ENCODE results near the gene PNMA5. TPM values are rescaled to one million over a fixed set of nuclear protein-coding genes. Genes with fewer than 3 reads are reported as not detected.
A peak's percentile ranks its signal among the peaks of the same experiment; 100 is the strongest.

The PNMA5 gene
- polyA plus RNA-seq (1.0 and 1.4 TPM in 2 replicates), polyA minus RNA-seq (1.2 and 1.3 TPM in 2 replicates)

DNA sequence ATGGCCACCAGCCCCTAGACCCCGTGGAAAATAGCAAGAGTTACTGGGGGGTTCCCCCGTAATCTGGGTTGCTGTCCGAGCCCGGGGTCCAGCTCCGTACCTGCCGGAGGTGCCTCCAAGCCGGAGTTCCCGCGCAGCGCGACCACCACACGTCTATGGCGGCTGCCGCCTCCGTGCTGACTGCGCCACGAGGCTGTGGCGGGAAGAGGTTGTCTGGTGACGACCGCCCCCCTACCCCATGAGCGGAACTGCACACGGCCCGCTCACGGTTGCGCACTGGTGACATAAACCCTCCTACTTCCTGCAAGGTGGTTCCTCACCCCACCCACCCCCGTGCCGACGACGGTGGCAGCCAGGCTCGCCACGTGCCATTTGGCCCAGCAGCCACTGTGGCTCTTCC, at the start of gene PNMA5:
Gene PNMA5, minus strand, starts transcription at position 184 of the 400 bp plus-strand sequence. CDS start 2,518 bp downstream, outside the sequence.
- H3F3A ChIP-seq (ENCODE audit: insufficient read depth, low read length, poor library complexity, severe bottlenecking) = no peaks in the 10 kb centered on the region
- no peaks in the 10 kb centered on the region for H3K9me3 ChIP-seq (ENCODE audit: low read length)
- H3K79me2 ChIP-seq (replicated peaks; ENCODE audit: insufficient read depth, low read length) = no peaks in the 10 kb centered on the region
- H2AFZ ChIP-seq (ENCODE audit: low read depth, low read length) = no peak within 1 kb of the TSS
- no peaks in the 10 kb centered on the region for H3K36me3 ChIP-seq (ENCODE audit: insufficient read depth, low read length)
- no peak within 1 kb of the TSS for H3K4me3 ChIP-seq (ENCODE audit: low read length)
- no peak within 1 kb of the TSS for H3K9ac ChIP-seq (ENCODE audit: low read length)
- TF ChIP-seq, protein P1, sequence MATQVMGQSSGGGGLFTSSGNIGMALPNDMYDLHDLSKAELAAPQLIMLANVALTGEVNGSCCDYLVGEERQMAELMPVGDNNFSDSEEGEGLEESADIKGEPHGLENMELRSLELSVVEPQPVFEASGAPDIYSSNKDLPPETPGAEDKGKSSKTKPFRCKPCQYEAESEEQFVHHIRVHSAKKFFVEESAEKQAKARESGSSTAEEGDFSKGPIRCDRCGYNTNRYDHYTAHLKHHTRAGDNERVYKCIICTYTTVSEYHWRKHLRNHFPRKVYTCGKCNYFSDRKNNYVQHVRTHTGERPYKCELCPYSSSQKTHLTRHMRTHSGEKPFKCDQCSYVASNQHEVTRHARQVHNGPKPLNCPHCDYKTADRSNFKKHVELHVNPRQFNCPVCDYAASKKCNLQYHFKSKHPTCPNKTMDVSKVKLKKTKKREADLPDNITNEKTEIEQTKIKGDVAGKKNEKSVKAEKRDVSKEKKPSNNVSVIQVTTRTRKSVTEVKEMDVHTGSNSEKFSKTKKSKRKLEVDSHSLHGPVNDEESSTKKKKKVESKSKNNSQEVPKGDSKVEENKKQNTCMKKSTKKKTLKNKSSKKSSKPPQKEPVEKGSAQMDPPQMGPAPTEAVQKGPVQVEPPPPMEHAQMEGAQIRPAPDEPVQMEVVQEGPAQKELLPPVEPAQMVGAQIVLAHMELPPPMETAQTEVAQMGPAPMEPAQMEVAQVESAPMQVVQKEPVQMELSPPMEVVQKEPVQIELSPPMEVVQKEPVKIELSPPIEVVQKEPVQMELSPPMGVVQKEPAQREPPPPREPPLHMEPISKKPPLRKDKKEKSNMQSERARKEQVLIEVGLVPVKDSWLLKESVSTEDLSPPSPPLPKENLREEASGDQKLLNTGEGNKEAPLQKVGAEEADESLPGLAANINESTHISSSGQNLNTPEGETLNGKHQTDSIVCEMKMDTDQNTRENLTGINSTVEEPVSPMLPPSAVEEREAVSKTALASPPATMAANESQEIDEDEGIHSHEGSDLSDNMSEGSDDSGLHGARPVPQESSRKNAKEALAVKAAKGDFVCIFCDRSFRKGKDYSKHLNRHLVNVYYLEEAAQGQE (IDR thresholded peaks at IDR 0.05; ENCODE audit: borderline replicate concordance) = no peak
- TF ChIP-seq, protein P2, sequence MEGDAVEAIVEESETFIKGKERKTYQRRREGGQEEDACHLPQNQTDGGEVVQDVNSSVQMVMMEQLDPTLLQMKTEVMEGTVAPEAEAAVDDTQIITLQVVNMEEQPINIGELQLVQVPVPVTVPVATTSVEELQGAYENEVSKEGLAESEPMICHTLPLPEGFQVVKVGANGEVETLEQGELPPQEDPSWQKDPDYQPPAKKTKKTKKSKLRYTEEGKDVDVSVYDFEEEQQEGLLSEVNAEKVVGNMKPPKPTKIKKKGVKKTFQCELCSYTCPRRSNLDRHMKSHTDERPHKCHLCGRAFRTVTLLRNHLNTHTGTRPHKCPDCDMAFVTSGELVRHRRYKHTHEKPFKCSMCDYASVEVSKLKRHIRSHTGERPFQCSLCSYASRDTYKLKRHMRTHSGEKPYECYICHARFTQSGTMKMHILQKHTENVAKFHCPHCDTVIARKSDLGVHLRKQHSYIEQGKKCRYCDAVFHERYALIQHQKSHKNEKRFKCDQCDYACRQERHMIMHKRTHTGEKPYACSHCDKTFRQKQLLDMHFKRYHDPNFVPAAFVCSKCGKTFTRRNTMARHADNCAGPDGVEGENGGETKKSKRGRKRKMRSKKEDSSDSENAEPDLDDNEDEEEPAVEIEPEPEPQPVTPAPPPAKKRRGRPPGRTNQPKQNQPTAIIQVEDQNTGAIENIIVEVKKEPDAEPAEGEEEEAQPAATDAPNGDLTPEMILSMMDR (IDR thresholded peaks at IDR 0.05; ENCODE audit: poor library complexity, severe bottlenecking) = no peak
- TF ChIP-seq TAF1 (IDR thresholded peaks at IDR 0.05; ENCODE audit: low read depth) = no peak
- TF ChIP-seq MXI1 (conservative IDR thresholded peaks at IDR 0.05; ENCODE audit: poor library complexity, severe bottlenecking) = no peak
- no peak for TF ChIP-seq SMC3 (conservative IDR thresholded peaks at IDR 0.05; ENCODE audit: poor library complexity)
- TF ChIP-seq RAD21 (conservative IDR thresholded peaks at IDR 0.05) = no peak
- TF ChIP-seq EP300 (conservative IDR thresholded peaks at IDR 0.05; ENCODE audit: poor library complexity, severe bottlenecking) = no peak
- no peak for TF ChIP-seq EZH2 (IDR thresholded peaks at IDR 0.05; ENCODE audit: borderline replicate concordance, insufficient read depth, low read length, poor library complexity, severe bottlenecking)
- H3K27ac ChIP-seq (ENCODE audit: low read length) = no peak within 1 kb of the TSS
- no peaks in the 10 kb centered on the region for H3K27me3 ChIP-seq (ENCODE audit: insufficient read depth, low read depth, low read length)
- H3K4me2 ChIP-seq (ENCODE audit: low read length) = no peak within 1 kb of the TSS
- no peaks in the 10 kb centered on the region for H4K20me1 ChIP-seq (ENCODE audit: insufficient read depth)
- no peaks in the 10 kb centered on the region for H3K9me2 ChIP-seq (ENCODE audit: insufficient read depth, low read length)

DNA sequence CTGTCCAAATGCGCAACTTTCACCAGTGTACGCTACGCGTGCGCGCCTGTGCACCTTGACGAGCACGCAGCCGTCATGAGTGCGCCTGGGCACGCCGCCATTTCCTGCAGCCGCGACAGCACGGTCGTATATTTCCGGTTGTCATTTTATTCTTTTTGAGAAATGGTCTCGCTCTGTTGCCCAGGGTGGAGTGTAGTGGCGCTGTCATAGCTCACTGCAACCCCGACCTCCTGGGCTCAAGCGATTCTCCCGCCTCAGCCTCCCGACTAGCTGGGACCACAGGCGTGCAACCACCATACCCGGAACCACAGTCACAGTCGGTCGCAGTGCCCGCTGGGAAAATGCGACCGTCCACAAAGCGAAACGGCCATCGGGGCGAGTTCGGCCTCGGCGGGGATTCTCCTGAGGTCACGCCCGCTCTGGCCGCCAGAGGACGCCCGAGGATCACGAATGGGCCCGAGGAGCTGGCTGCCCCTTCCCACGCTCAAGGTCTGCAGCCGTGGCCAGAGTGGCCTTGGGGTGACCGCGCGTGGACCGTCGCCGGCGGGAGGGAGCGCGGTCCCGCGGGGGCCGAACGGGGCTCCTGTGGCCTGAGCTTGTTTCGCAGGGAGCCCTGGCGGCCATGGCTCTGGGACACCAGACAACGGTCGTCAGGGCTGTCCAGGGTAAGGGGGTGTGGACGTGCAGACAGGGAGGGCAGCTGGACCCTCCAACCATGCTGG, 38.6 kb upstream of the PNMA5 start:
- Histone ChIP-seq H3K36me3 (ENCODE audit: insufficient read depth, low read length) (no peaks in the 10 kb centered on the region), H4K20me1 (ENCODE audit: insufficient read depth) (no peaks in the 10 kb centered on the region), H3K79me2 (replicated peaks; ENCODE audit: insufficient read depth, low read length) (no peaks in the 10 kb centered on the region), H3K4me3 (ENCODE audit: low read length) (peak overlapping the region; percentile 37), H2AFZ (ENCODE audit: low read depth, low read length) (no peak overlapping the region), H3K9me2 (ENCODE audit: insufficient read depth, low read length) (no peaks in the 10 kb centered on the region), H3K4me2 (ENCODE audit: low read length) (no peak overlapping the region), H3F3A (ENCODE audit: insufficient read depth, low read length, poor library complexity, severe bottlenecking) (no peaks in the 10 kb centered on the region), H3K27me3 (ENCODE audit: insufficient read depth, low read depth, low read length) (no peaks in the 10 kb centered on the region), H3K27ac (ENCODE audit: low read length) (no peak overlapping the region), H3K9ac (ENCODE audit: low read length) (no peak overlapping the region), H3K9me3 (ENCODE audit: low read length) (no peaks in the 10 kb centered on the region)
- TF ChIP-seq MXI1 (conservative IDR thresholded peaks at IDR 0.05; ENCODE audit: poor library complexity, severe bottlenecking) = no peak
- TF ChIP-seq SMC3 (conservative IDR thresholded peaks at IDR 0.05; ENCODE audit: poor library complexity) = peak; percentile 89
- TF ChIP-seq EP300 (conservative IDR thresholded peaks at IDR 0.05; ENCODE audit: poor library complexity, severe bottlenecking) = no peak
- no peak for TF ChIP-seq POLR2AphosphoS5 (IDR thresholded peaks at IDR 0.05)
- TF ChIP-seq RAD21 (conservative IDR thresholded peaks at IDR 0.05) = peak; percentile 88
- TF ChIP-seq EZH2 (IDR thresholded peaks at IDR 0.05; ENCODE audit: borderline replicate concordance, insufficient read depth, low read length, poor library complexity, severe bottlenecking) = no peak
- TF ChIP-seq, protein P1 (IDR thresholded peaks at IDR 0.05; ENCODE audit: borderline replicate concordance) = no peak
- no peak for TF ChIP-seq TAF1 (IDR thresholded peaks at IDR 0.05; ENCODE audit: low read depth)
- TF ChIP-seq, protein P2 (IDR thresholded peaks at IDR 0.05; ENCODE audit: poor library complexity, severe bottlenecking) = peak; percentile 87

All from neural cell (in vitro differentiated cells).